Embryonic facial prominence (tissue), 1 donor: ENCODE results near the gene ASTL.
"Not testable (repeated sequence)": the region's sequence is repeated elsewhere in the genome, so short reads cannot be mapped to it uniquely, and the experiment has no call there.

ENCODE experiments used
- DNase-seq: peaks from one replicate; pipeline ENCODE4 v3.0.0-alpha.2; 2016; ENCODE audit errors: extremely low spot score

ASTL gene

DNA sequence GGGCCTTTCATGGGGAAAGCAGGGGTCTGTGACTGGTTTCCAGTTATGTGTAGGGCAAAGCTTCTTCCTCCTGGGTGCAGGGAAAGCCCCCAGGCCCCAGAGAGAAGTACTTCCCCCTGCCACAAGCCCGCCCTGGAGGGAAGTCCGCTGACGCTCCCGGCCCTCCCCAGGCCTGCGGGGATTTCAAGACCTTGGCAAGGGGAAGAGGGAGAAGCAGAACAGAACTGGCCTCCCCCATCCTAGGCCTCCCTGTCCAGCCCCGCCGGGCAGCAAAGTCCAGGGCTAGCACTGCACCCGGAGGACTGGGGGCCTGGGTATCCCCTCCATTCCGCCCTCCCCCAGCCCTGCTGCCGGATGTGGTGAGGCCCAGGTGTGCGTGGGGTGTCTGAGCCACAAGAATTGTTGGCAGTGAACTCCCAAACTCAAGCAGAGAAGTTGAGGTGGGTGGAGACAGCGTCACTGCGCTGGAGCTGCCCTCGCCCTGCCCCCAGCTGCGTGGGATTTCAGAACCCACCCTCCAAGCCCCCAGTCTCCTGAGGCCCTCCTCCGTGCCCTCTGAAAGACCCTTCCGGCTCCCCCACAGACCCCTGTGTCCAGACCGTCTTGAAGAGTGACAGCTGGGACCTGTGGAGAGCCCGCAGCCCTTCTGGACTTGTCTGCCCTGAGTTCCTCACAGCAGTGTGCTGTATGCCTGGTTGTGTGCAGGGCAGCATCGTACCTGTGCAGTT is 8.0 kb upstream of the ASTL start:
- DNase-seq, result no peak

DNA sequence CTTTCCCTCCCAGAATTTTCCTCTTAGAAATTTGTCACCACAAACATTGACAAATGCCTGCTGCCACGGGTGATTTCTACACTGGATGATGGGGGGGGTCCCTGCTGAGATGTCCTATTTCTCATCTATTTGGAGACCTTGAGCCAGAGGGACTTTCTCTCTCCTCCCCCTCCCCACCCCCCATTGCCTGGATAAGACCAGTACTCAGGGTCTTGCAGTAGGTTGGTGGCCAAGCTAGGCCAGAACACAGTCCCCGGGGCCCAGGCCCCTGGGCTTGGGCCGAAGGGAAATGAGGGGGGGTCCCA is 7.5 kb upstream of the ASTL start:
- no peak for DNase-seq

DNA sequence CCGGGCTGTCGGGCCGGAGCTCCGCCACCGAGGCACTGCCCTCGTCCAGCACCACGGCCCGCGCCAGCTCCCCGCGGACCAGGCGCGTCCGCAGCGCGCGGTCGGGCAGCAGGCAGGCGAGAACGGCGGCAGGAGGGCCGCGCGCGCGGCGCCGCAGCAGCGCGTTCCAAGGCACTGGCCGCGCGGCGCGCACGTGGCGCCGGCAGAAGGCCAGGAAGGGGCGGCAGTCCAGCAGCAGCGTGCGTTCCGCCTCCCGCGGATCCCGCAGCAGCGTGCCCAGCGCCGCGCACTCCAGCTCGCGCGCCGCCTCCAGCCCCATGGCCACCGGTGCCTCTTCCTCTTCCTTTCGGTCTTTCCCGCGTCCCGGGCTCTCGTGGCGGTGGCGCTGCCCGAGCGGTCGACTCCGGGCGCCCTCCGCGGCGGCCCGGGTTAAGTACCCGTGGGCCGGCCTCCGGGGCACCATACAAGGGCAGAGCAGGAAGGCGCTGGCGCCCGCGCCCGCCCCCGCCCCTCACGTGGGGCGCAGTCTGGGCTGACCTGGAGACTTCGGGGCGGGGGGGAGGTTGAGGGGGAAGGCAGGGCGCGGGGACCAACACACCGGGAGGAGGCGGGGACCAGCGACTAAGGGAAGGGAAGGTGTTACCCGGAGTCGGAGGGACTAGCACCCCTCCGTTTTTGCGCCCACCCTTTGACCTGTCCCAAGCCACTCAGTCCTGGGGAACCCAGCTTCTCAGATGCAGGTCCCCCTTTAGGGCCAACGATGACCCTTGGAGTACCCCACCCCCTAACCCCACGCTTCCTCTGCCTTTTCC is 6.9 kb upstream of the ASTL start, which contains the start of gene DUSP2:
DUSP2 (minus strand) TSS at position 405 of the 812 bp plus-strand sequence; CDS start at position 319, 86 bp downstream.
- no peak for DNase-seq

DNA sequence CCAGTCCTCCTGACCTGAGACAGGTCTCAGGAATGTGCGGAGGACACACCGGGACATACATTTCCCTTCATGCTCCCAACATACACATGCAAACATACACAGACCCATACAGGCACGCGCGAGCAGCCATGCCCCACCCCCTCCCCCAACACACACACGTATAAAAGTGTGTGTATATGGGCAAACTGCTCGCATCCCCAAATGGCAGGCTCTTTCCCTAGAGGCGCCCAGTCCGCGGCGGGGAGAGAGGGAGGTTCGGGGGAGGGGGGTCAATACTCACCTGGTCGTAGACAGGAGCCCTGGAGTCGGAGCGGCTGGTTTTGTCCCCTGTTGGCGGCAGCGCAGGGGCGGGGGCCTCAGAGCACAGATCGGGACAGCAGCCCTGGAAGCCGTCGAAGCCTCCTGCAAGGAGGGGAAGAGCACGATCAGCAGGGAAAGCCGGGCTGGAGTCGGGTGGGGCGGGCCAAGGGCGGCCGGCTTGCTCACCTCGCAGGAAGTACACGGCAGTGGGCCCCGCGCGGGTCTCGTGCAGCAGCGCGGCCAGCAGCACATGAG is 6.3 kb upstream of the ASTL start:
- DNase-seq, result no peak

DNA sequence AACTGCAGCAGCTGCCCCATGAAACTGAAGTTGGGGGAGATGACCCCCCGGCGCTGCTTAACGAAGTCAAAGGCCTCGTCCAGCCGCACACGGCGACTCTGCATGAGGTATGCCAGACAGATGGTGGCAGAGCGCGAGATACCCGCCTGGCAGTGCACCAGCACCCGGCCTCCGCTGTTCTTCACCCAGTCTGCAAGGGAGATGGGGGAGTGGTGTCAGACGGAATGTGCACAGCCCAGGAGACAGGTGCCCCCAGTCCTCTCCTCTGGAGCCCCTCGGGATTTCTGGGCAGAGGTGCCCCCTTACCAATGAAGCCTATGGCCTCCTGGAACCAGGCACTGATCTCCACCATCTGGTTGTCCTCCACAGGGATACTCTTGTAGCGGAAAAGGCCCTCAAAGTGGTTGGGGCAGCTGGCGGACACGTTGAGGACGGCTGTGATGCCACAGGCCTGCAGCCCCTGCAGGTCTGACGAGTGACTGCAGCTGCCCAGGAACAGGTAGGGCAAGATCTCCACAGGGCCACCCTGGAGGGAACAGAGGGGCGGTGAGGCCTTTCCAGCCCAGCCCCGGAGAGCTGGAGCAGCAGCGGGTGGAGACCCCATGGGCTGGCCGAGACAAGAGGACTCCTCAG is 5.7 kb upstream of the ASTL start:
- DNase-seq, result no peak

GRCh38 chr2:96143231-96143847 is 5.0 kb upstream of the ASTL start:
- no peak for DNase-seq

GRCh38 chr2:96142217-96143113 is 4.2 kb upstream of the ASTL start:
- no peak for DNase-seq

GRCh38 chr2:96141624-96141967 is 3.3 kb upstream of the ASTL start:
- not testable (repeated sequence) for DNase-seq

DNA sequence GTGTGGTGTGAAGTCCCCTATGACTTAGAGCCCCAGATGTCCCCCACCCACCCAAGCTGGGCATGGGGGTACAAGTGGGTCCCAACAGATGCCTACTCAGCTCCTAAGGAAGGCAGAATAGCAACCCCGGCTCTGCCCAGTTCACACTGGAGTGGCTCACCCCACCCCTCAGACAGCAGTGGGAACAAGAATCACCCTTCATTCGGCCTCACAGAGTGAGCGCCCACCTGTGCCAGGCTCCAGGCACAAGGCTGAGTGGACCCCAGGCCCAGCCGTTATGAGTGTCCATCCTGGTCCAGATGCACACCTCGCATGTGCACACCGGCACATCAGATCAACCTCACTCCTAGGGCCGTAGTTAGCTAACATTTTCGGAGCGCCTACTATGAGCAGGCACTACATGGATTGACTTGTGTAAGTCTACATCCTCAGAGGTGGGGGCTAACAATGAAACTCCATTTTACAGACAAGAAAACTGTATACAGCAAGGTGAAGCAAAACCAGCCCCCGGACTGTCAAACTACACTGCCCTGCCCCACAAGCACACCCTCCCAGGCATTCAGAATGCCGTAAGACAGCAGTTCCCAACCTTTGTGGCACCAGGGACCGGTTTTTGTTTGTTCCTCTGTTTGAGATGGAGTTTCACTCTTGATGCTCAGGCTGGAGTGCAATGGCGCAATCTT is 2.8 kb upstream of the ASTL start:
- DNase-seq, result no peak

GRCh38 chr2:96139181-96139758 is 968 bp upstream of the ASTL start:
- no peak for DNase-seq

DNA sequence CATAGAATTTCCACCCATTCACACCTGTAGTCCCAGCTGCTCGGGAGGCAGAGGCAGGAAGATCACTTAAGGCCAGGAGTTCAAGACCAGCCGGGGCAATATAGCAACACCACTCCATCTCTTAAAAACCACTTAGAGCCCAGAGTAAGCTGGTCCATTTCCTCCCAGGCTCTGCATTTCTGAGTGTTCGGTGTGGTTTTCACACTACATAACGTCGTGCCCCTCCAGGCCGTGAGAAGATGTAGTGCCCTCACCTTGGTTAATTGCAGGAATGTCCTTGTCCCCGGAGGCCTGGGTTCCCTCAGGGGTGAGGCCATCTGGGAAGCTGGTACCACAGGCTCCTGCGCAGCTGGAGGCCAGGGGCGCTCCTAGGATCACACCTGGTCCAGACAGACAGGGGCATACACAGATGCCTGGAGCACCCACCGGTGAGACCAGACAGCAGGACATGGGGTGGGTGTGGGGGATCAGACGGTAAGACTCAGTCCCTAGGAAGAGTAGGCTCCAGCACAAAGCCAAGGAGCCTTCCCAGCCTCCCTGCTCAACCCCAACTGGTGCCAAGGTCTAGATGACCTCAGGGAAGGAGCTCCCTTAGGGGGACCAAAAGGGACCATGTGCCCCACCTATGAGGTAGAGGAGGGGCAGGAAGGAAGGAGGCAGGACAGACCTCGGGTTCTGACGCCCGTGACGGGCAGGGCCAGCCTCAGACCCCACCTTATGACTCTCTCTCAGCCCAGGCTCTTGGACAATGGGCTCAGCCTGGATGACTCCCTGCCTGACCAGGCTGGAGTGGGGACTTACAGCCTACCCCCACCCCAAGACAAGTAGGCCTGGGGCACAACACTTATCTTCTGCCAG is 752 bp downstream of the ASTL start:
- no peak for DNase-seq

- no peak for DNase-seq
These were observed 2.1 kb downstream of the ASTL start for GRCh38 chr2:96136129-96136720.

DNA sequence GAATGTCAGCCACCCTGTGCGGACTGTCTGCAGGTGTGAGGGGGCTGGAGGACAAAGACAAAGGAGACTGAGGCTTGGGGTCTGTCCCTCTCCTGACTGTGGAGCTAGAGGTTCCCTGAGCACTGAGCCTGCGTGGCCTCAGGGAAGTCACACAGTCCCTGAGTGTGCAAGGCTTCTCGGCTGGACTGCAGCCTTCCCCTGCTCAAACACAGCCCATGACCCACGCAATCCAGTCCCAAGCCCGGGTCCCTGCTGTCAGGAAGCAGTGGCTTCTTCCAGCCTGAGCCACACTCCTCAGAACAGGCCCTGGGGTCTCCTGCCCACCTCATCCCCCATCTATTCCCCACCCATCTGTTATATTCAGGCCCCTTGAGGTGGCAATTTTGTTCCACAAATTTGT is 2.7 kb downstream of the ASTL start:
- no peak for DNase-seq

- DNase-seq, result no peak
These were observed 3.1 kb downstream of the ASTL start for GRCh38 chr2:96135171-96135570.

- no peak for DNase-seq
These were observed 3.9 kb downstream of the ASTL start for GRCh38 chr2:96134421-96134820.

DNA sequence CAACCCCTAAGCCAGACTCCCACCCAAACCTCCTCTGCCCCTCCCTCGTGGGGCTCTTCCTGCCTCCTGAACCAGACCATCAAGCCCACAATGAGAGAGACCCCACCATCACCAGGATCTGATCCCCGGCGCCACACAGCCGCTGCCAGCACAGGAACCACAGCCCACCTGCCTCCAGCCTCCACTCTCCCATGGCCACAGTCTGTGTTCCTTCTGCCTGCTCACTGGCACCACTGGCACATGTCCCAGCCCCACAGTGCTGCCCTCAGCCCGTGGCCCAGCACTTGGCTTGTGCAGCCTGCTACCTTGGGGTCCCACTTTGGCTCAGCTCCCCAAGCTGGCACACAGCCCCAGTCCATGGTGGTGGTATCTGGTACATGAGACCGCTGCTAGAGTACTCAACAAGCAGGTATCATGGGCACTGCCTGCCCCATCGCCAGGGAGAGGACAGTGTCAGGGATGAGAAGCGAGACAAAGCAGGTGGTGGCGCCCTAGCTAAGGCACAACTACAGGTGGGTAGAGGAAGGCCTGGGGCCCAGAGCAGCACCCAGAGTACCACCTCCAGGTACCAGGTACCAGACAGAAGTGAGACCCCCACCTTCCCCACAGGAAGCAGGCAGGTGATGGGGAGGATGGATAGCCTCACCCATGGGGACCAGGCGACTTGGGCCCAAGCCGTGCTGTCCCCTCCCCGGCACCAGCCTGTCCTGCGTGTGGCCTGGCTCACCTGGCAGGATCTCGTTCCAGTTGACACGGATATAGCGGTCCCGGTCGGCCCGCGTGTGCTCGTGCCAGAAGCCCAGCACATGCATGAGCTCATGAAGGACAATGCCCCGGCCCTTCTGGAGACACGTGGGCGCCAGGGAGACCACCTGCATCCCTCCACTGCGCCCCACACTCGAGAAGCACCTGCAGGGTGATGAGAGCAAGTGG is 6.2 kb downstream of the ASTL start:
- no peak for DNase-seq

DNA sequence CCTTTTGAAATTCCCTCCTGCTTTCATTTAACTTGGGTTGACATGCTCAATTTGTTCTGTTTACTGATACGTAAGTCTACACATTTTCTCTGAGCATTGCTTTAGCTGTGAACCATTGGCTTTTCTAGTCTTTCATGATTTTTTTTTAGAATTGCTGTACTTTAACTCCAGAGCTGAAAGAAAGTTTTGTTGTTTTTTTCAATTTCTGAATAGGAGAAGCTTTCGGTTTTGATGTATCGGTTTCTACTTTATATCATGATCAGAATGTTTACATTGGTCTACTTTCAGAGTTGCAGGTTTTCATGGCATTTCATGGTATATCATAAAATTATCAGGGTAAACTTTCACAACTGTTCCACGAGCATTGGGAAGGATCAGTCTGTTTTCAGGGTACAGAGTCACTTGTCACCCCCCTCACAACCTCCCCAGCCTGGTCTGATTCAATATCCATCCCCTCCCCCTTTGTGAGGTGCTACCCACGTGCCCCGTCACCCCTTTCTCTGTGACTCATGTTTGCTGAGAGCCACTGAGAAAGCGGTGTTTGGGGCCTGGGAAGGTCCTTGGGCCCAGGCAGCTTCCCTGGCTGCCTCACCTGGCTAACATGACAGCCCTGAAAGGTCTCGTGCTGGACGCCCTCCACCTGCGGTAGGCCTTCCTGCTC is 7.0 kb downstream of the ASTL start:
- DNase-seq, result no peak
